T-helper 1 cell treated with Interleukin-12 subunit alpha and Interleukin-12 subunit beta and Interleukin-4 antibody, amounts not matched to agents 30 μg/mL and 1 μg/mL, for 36 hours (primary cell): ENCODE results near the gene CHCHD4.

Experiments
- H3K27ac Mint-ChIP-seq: one replicate; pipeline ENCODE4 v1.8.0; 2021; ENCODE audit warnings: mild to moderate bottlenecking, mixed read lengths
- H3K27me3 Mint-ChIP-seq: one replicate; pipeline ENCODE4 v1.8.0; 2021; ENCODE audit warnings: low read depth, mixed read lengths
- H3K36me3 Mint-ChIP-seq: one replicate; pipeline ENCODE4 v1.8.0; 2021; ENCODE audit warnings: low read depth, mixed read lengths
- H3K4me1 Mint-ChIP-seq: one replicate; pipeline ENCODE4 v1.8.0; 2021; ENCODE audit warnings: low read depth, mixed read lengths
- H3K4me3 Mint-ChIP-seq: one replicate; pipeline ENCODE4 v1.8.0; 2021; ENCODE audit warnings: mild to moderate bottlenecking, moderate library complexity, mixed read lengths
- H3K9me3 Mint-ChIP-seq: one replicate; pipeline ENCODE4 v1.8.0; 2021; ENCODE audit warnings: mixed read lengths

Gene CHCHD4

GRCh38 chr3:14144423-14145075 lies 19.9 kb upstream of the CHCHD4 start:
- Mint-ChIP-seq H3K4me1 (peaks cover 37% of the 10 kb centered on the region), H3K27me3 (no peaks in the 10 kb centered on the region), H3K36me3 (peaks cover 26% of the 10 kb centered on the region), H3K9me3 (no peaks in the 10 kb centered on the region), H3K4me3 (peak overlapping the region; percentile 54), H3K27ac (peak overlapping the region; percentile 92)

GRCh38 chr3:14143271-14144225 lies 18.9 kb upstream of the CHCHD4 start:
- Mint-ChIP-seq H3K4me3 (no peak overlapping the region), H3K4me1 (peaks cover 37% of the 10 kb centered on the region), H3K9me3 (no peaks in the 10 kb centered on the region), H3K27me3 (no peaks in the 10 kb centered on the region), H3K27ac (peak overlapping the region; percentile 92), H3K36me3 (peaks cover 29% of the 10 kb centered on the region)

- peak overlapping the region; percentile 89 for H3K27ac Mint-ChIP-seq
- peaks cover 28% of the 10 kb centered on the region for H3K36me3 Mint-ChIP-seq
- H3K4me1 Mint-ChIP-seq, result peaks cover 37% of the 10 kb centered on the region
- H3K27me3 Mint-ChIP-seq, result no peaks in the 10 kb centered on the region
- peak overlapping the region; percentile 41 for H3K4me3 Mint-ChIP-seq
- no peaks in the 10 kb centered on the region for H3K9me3 Mint-ChIP-seq
Observed at GRCh38 chr3:14142567-14143270, 18.0 kb upstream of the CHCHD4 start.

- Mint-ChIP-seq H3K27ac (peak overlapping the region; percentile 89), H3K9me3 (no peaks in the 10 kb centered on the region), H3K36me3 (peaks cover 28% of the 10 kb centered on the region), H3K4me1 (peaks cover 37% of the 10 kb centered on the region), H3K27me3 (no peaks in the 10 kb centered on the region), H3K4me3 (no peak overlapping the region)
Observed at GRCh38 chr3:14141602-14142341, 17.1 kb upstream of the CHCHD4 start.

- no peaks in the 10 kb centered on the region for H3K9me3 Mint-ChIP-seq
- H3K4me1 Mint-ChIP-seq, result peaks cover 37% of the 10 kb centered on the region
- H3K4me3 Mint-ChIP-seq, result no peak overlapping the region
- H3K27me3 Mint-ChIP-seq, result no peaks in the 10 kb centered on the region
- H3K36me3 Mint-ChIP-seq, result peaks cover 30% of the 10 kb centered on the region
- peak overlapping the region; percentile 57 for H3K27ac Mint-ChIP-seq
Observed at GRCh38 chr3:14141144-14141543, 16.5 kb upstream of the CHCHD4 start.

- H3K4me1 Mint-ChIP-seq, result peaks cover 34% of the 10 kb centered on the region
- H3K9me3 Mint-ChIP-seq, result no peaks in the 10 kb centered on the region
- peaks cover 31% of the 10 kb centered on the region for H3K36me3 Mint-ChIP-seq
- no peaks in the 10 kb centered on the region for H3K27me3 Mint-ChIP-seq
- peak overlapping the region; percentile 41 for H3K27ac Mint-ChIP-seq
- no peak overlapping the region for H3K4me3 Mint-ChIP-seq
Observed at GRCh38 chr3:14140668-14141067, 16.0 kb upstream of the CHCHD4 start.

GRCh38 chr3:14139771-14140170 lies 15.1 kb upstream of the CHCHD4 start:
- Mint-ChIP-seq H3K9me3 (no peaks in the 10 kb centered on the region), H3K36me3 (peaks cover 29% of the 10 kb centered on the region), H3K27me3 (no peaks in the 10 kb centered on the region), H3K27ac (no peak overlapping the region), H3K4me1 (peaks cover 28% of the 10 kb centered on the region), H3K4me3 (no peak overlapping the region)

GRCh38 chr3:14138878-14139655 lies 14.4 kb upstream of the CHCHD4 start:
- no peak overlapping the region for H3K4me3 Mint-ChIP-seq

GRCh38 chr3:14138109-14138877 lies 13.6 kb upstream of the CHCHD4 start:
- Mint-ChIP-seq H3K4me3 (no peak overlapping the region), H3K27ac (peak overlapping the region; percentile 17), H3K36me3 (peaks cover 27% of the 10 kb centered on the region), H3K27me3 (no peaks in the 10 kb centered on the region), H3K9me3 (no peaks in the 10 kb centered on the region), H3K4me1 (peaks cover 17% of the 10 kb centered on the region)

More at GRCh38 chr3:14138878-14139655, 14.4 kb upstream of the CHCHD4 start:
- peaks cover 23% of the 10 kb centered on the region for H3K4me1 Mint-ChIP-seq
- peak overlapping the region; percentile 17 for H3K27ac Mint-ChIP-seq
- H3K27me3 Mint-ChIP-seq, result no peaks in the 10 kb centered on the region
- no peaks in the 10 kb centered on the region for H3K9me3 Mint-ChIP-seq
- peaks cover 27% of the 10 kb centered on the region for H3K36me3 Mint-ChIP-seq

GRCh38 chr3:14137445-14137844 lies 12.8 kb upstream of the CHCHD4 start:
- H3K9me3 Mint-ChIP-seq, result no peaks in the 10 kb centered on the region
- peaks cover 31% of the 10 kb centered on the region for H3K36me3 Mint-ChIP-seq
- no peaks in the 10 kb centered on the region for H3K27me3 Mint-ChIP-seq
- no peak overlapping the region for H3K4me3 Mint-ChIP-seq
- H3K27ac Mint-ChIP-seq, result no peak overlapping the region
- peaks cover 10% of the 10 kb centered on the region for H3K4me1 Mint-ChIP-seq

- Mint-ChIP-seq H3K27ac (no peak overlapping the region), H3K4me3 (no peak overlapping the region), H3K4me1 (peaks cover 6% of the 10 kb centered on the region), H3K27me3 (no peaks in the 10 kb centered on the region), H3K9me3 (no peaks in the 10 kb centered on the region), H3K36me3 (peaks cover 31% of the 10 kb centered on the region)
Observed at GRCh38 chr3:14137004-14137403, 12.3 kb upstream of the CHCHD4 start.

- H3K27ac Mint-ChIP-seq, result no peak overlapping the region
- peaks cover 3% of the 10 kb centered on the region for H3K4me1 Mint-ChIP-seq
- H3K36me3 Mint-ChIP-seq, result peaks cover 33% of the 10 kb centered on the region
- H3K4me3 Mint-ChIP-seq, result no peak overlapping the region
- no peaks in the 10 kb centered on the region for H3K27me3 Mint-ChIP-seq
- H3K9me3 Mint-ChIP-seq, result no peaks in the 10 kb centered on the region
Observed at GRCh38 chr3:14135581-14135980, 10.9 kb upstream of the CHCHD4 start.

GRCh38 chr3:14134291-14134690 lies 9.6 kb upstream of the CHCHD4 start:
- Mint-ChIP-seq H3K27ac (no peak overlapping the region), H3K36me3 (peaks cover 36% of the 10 kb centered on the region), H3K4me1 (peaks cover 5% of the 10 kb centered on the region), H3K27me3 (no peaks in the 10 kb centered on the region), H3K9me3 (no peaks in the 10 kb centered on the region), H3K4me3 (no peak overlapping the region)
